SK-N-SH treated with all-trans-retinoic acid at 6 μM for 48 hours (cell line): ENCODE data around the gene KIZ.

ENCODE experiments used
- ATAC-seq: fragments of 200-7000 bp; cut with Tn5 transposase; 3 replicates; pipeline ENCODE4 v1.9.1; 2020; ENCODE audit warnings: mild to moderate bottlenecking, moderate library complexity
- ARNTL ChIP-seq: fragments of 450-650 bp; formaldehyde crosslinking; IDR thresholded peaks from 2 replicates; pipeline ENCODE4 v1.5.0; 2020; ENCODE audit warnings: low read depth, mild to moderate bottlenecking, moderate library complexity, borderline replicate concordance
- BACH2 ChIP-seq: fragments of 250-450 bp; sonication (Bioruptor Pico); IDR thresholded peaks from 2 replicates; pipeline ENCODE4 v1.9.0; 2021; ENCODE audit warnings: mild to moderate bottlenecking, borderline replicate concordance
- CREB5 ChIP-seq: fragments of 250-450 bp; sonication (Bioruptor Pico); IDR thresholded peaks from 2 replicates; pipeline ENCODE4 v1.5.1; 2020; ENCODE audit warnings: low read depth, mild to moderate bottlenecking, moderate library complexity
- CSDC2 ChIP-seq: fragments of 250-450 bp; sonication (Bioruptor Pico); IDR thresholded peaks from 2 replicates; pipeline ENCODE4 v1.5.0; 2020; ENCODE audit warnings: mild to moderate bottlenecking, moderate library complexity
- CSRNP3 ChIP-seq: fragments of 250-450 bp; sonication (Bioruptor Pico); IDR thresholded peaks from 2 replicates; pipeline ENCODE4 v1.5.1; 2021; ENCODE audit warnings: mild to moderate bottlenecking, moderate library complexity
- ESRRG ChIP-seq: fragments of 250-450 bp; sonication (Bioruptor Pico); IDR thresholded peaks from 2 replicates; pipeline ENCODE4 v1.6.1; 2021; ENCODE audit warnings: mild to moderate bottlenecking
- ISL1 ChIP-seq: fragments of 250-450 bp; sonication (Bioruptor Pico); IDR thresholded peaks from 2 replicates; pipeline ENCODE4 v2.1.2; 2022; ENCODE audit warnings: mild to moderate bottlenecking, moderate library complexity
- OSR1 ChIP-seq: fragments of 250-450 bp; sonication (Bioruptor Pico); IDR thresholded peaks from 2 replicates; pipeline ENCODE4 v1.8.0; 2022; ENCODE audit warnings: moderate library complexity, mild to moderate bottlenecking, inconsistent platforms
- PATZ1 ChIP-seq: fragments of 250-450 bp; sonication (Bioruptor Pico); IDR thresholded peaks from 2 replicates; pipeline ENCODE4 v1.8.0; 2020; ENCODE audit warnings: mild to moderate bottlenecking, moderate library complexity, borderline replicate concordance
- POU6F1 ChIP-seq: fragments of 250-450 bp; sonication (Bioruptor Pico); IDR thresholded peaks from 2 replicates; pipeline ENCODE4 v1.8.0; 2021; ENCODE audit warnings: low read depth, mild to moderate bottlenecking, moderate library complexity, borderline replicate concordance
- PPARA ChIP-seq: fragments of 250-450 bp; sonication (Bioruptor Pico); IDR thresholded peaks from 2 replicates; pipeline ENCODE4 v1.5.0; 2020; ENCODE audit warnings: mild to moderate bottlenecking, borderline replicate concordance
- RARB ChIP-seq: fragments of 250-450 bp; sonication (Bioruptor Pico); IDR thresholded peaks from 2 replicates; pipeline ENCODE4 v1.8.0; 2021; ENCODE audit warnings: mild to moderate bottlenecking, moderate library complexity
- SNAI2 ChIP-seq: fragments of 250-450 bp; sonication (Bioruptor Pico); IDR thresholded peaks from 2 replicates; pipeline ENCODE4 v1.5.0; 2020; ENCODE audit warnings: mild to moderate bottlenecking, moderate library complexity
- TCF4 ChIP-seq: fragments of 250-450 bp; sonication (Bioruptor Pico); IDR thresholded peaks from 2 replicates; pipeline ENCODE4 v1.8.0; 2021; ENCODE audit warnings: mild to moderate bottlenecking, moderate library complexity, borderline replicate concordance
- TOX ChIP-seq: fragments of 250-450 bp; sonication (Bioruptor Pico); IDR thresholded peaks from 2 replicates; pipeline ENCODE4 v1.8.0; 2021; ENCODE audit warnings: mild to moderate bottlenecking, moderate library complexity, borderline replicate concordance
- ZC3H10 ChIP-seq: fragments of 250-450 bp; sonication (Bioruptor Pico); IDR thresholded peaks from 2 replicates; pipeline ENCODE4 v1.5.1; 2021; ENCODE audit warnings: mild to moderate bottlenecking, moderate library complexity
- ZFP30 ChIP-seq: fragments of 450-650 bp; formaldehyde crosslinking; IDR thresholded peaks from 2 replicates; pipeline ENCODE4 v1.5.0; 2022; ENCODE audit warnings: mild to moderate bottlenecking, moderate library complexity
- ZNF565 ChIP-seq: fragments of 450-650 bp; formaldehyde crosslinking; conservative IDR thresholded peaks from 2 replicates; pipeline ENCODE4 v1.5.0; 2020; ENCODE audit warnings: low read depth, mild to moderate bottlenecking, moderate library complexity
- ZNF8 ChIP-seq: fragments of 450-650 bp; formaldehyde crosslinking; IDR thresholded peaks from 2 replicates; pipeline ENCODE4 v1.5.0; 2020; ENCODE audit warnings: mild to moderate bottlenecking, moderate library complexity

The KIZ gene

GRCh38 chr20:21082584-21082983 is 43.3 kb upstream of the KIZ start:
- TF ChIP-seq CSDC2 (CRISPR knock-in tag) (no peak), ISL1 (no peak), PATZ1 (CRISPR knock-in tag) (no peak), ARNTL (CRISPR knock-in tag) (no peak), SNAI2 (CRISPR knock-in tag) (no peak), ZNF565 (CRISPR knock-in tag) (no peak), POU6F1 (CRISPR knock-in tag) (no peak), CSRNP3 (CRISPR knock-in tag) (no peak), RARB (CRISPR knock-in tag) (no peak), TOX (CRISPR knock-in tag) (no peak), CREB5 (no peak), OSR1 (CRISPR knock-in tag) (no peak), ZNF8 (CRISPR knock-in tag) (no peak), PPARA (CRISPR knock-in tag) (no peak), ZC3H10 (CRISPR knock-in tag) (no peak), ZFP30 (CRISPR knock-in tag) (no peak)
- no peak for ATAC-seq

- TF ChIP-seq ZC3H10 (CRISPR knock-in tag) (no peak), ISL1 (no peak), ESRRG (CRISPR knock-in tag) (no peak), TCF4 (CRISPR knock-in tag) (no peak), ZNF8 (CRISPR knock-in tag) (no peak), SNAI2 (CRISPR knock-in tag) (no peak), CSDC2 (CRISPR knock-in tag) (no peak), ZFP30 (CRISPR knock-in tag) (no peak), PATZ1 (CRISPR knock-in tag) (no peak), OSR1 (CRISPR knock-in tag) (no peak), CSRNP3 (CRISPR knock-in tag) (no peak), ZNF565 (CRISPR knock-in tag) (no peak), TOX (CRISPR knock-in tag) (no peak), CREB5 (no peak), BACH2 (CRISPR knock-in tag) (no peak), RARB (CRISPR knock-in tag) (no peak)
- TF ChIP-seq, all 23 proteins: peak for 0
- no peak for ATAC-seq
These were observed 42.0 kb upstream of the KIZ start for GRCh38 chr20:21083825-21084325.
